ENCODE measurements around the gene CYP4F3. TPM values are rescaled to one million over a fixed set of nuclear protein-coding genes. Genes with fewer than 3 reads are reported as not detected.

The CYP4F3 gene
- total and polyA plus RNA-seq, 5 donors from 2014 or later = not detected

- DNase-seq = no peak
- H3K36me3 Mint-ChIP-seq = no peaks in the 10 kb centered on the region
- Histone ChIP-seq H3K27me3 (ENCODE audit: control insufficient read depth, insufficient read depth, low read length) (peaks cover 4% of the 10 kb centered on the region), H3K9me3 (ENCODE audit: control insufficient read depth in 2 of 2, low read length in 2 of 2) (no peaks in the 10 kb centered on the region), H3K4me3 (ENCODE audit: low read depth, low read length) (no peak overlapping the region), H3K36me3 (ENCODE audit: control insufficient read depth, insufficient read depth, low read length) (no peaks in the 10 kb centered on the region), H3K27ac (ENCODE audit: insufficient read depth, low read length, poor library complexity, severe bottlenecking) (no peak overlapping the region), H3K4me1 (ENCODE audit: control insufficient read depth, insufficient read depth, low read length, poor library complexity, severe bottlenecking) (no peaks in the 10 kb centered on the region)
- peaks cover 0 to 3% (median 0%) of the 10 kb centered on the region in 7 donors for H3K9me3 Mint-ChIP-seq
- H3K4me1 Mint-ChIP-seq = no peaks in the 10 kb centered on the region
- no peak overlapping the region for H3K4me3 Mint-ChIP-seq
- no peak for ATAC-seq (ENCODE audit: low read depth in 2 of 2)
- H3K27ac Mint-ChIP-seq = no peak overlapping the region
- H3K27me3 Mint-ChIP-seq = peaks cover 17% of the 10 kb centered on the region
Measured at GRCh38 chr19:15663247-15663646, 22.6 kb downstream of the CYP4F3 start.

GRCh38 chr19:15666186-15666585 lies 25.5 kb downstream of the CYP4F3 start:
- Histone ChIP-seq H3K36me3 (ENCODE audit: control insufficient read depth, insufficient read depth, low read length) (no peaks in the 10 kb centered on the region), H3K9me3 (ENCODE audit: control insufficient read depth in 2 of 2, low read length in 2 of 2) (no peaks in the 10 kb centered on the region), H3K27me3 (ENCODE audit: control insufficient read depth, insufficient read depth, low read length) (peaks cover 8% of the 10 kb centered on the region), H3K4me3 (ENCODE audit: low read depth, low read length) (no peak overlapping the region), H3K4me1 (ENCODE audit: control insufficient read depth, insufficient read depth, low read length, poor library complexity, severe bottlenecking) (no peaks in the 10 kb centered on the region), H3K27ac (ENCODE audit: insufficient read depth, low read length, poor library complexity, severe bottlenecking) (no peak overlapping the region)
- Mint-ChIP-seq H3K36me3 (no peaks in the 10 kb centered on the region), H3K27me3 (peaks cover 17% of the 10 kb centered on the region), H3K4me3 (no peak overlapping the region), H3K4me1 (no peaks in the 10 kb centered on the region), H3K27ac (no peak overlapping the region), H3K9me3 (peaks cover 0 to 2% (median 0%) of the 10 kb centered on the region in 7 donors)
- ATAC-seq (ENCODE audit: low read depth in 2 of 2) (no peak), DNase-seq (no peak)

GRCh38 chr19:15666883-15667282 lies 26.2 kb downstream of the CYP4F3 start:
- H3K9me3 Mint-ChIP-seq = peaks cover 0 to 2% (median 0%) of the 10 kb centered on the region in 7 donors
- H3K4me3 ChIP-seq (ENCODE audit: low read depth, low read length) = no peak overlapping the region
- H3K27me3 ChIP-seq (ENCODE audit: control insufficient read depth, insufficient read depth, low read length) = peaks cover 8% of the 10 kb centered on the region
- no peak overlapping the region for H3K4me3 Mint-ChIP-seq
- no peak overlapping the region for H3K27ac ChIP-seq (ENCODE audit: insufficient read depth, low read length, poor library complexity, severe bottlenecking)
- H3K36me3 ChIP-seq (ENCODE audit: control insufficient read depth, insufficient read depth, low read length) = no peaks in the 10 kb centered on the region
- ATAC-seq (ENCODE audit: low read depth in 2 of 2) (no peak), DNase-seq (no peak)
- H3K4me1 ChIP-seq (ENCODE audit: control insufficient read depth, insufficient read depth, low read length, poor library complexity, severe bottlenecking) = no peaks in the 10 kb centered on the region
- peaks cover 13% of the 10 kb centered on the region for H3K27me3 Mint-ChIP-seq
- no peaks in the 10 kb centered on the region for H3K36me3 Mint-ChIP-seq
- H3K27ac Mint-ChIP-seq = no peak overlapping the region
- H3K9me3 ChIP-seq (ENCODE audit: control insufficient read depth in 2 of 2, low read length in 2 of 2) = no peaks in the 10 kb centered on the region
- no peaks in the 10 kb centered on the region for H3K4me1 Mint-ChIP-seq

GRCh38 chr19:15669440-15669839 lies 28.7 kb downstream of the CYP4F3 start:
- H3K27ac ChIP-seq (ENCODE audit: insufficient read depth, low read length, poor library complexity, severe bottlenecking) = no peak overlapping the region
- peaks cover 0 to 2% (median 0%) of the 10 kb centered on the region in 7 donors for H3K9me3 Mint-ChIP-seq
- ATAC-seq (ENCODE audit: low read depth in 2 of 2) (no peak), DNase-seq (no peak)
- no peaks in the 10 kb centered on the region for H3K36me3 Mint-ChIP-seq
- no peaks in the 10 kb centered on the region for H3K4me1 ChIP-seq (ENCODE audit: control insufficient read depth, insufficient read depth, low read length, poor library complexity, severe bottlenecking)
- H3K4me3 ChIP-seq (ENCODE audit: low read depth, low read length) = no peak overlapping the region
- no peaks in the 10 kb centered on the region for H3K36me3 ChIP-seq (ENCODE audit: control insufficient read depth, insufficient read depth, low read length)
- no peak overlapping the region for H3K27ac Mint-ChIP-seq
- no peaks in the 10 kb centered on the region for H3K9me3 ChIP-seq (ENCODE audit: control insufficient read depth in 2 of 2, low read length in 2 of 2)
- H3K4me3 Mint-ChIP-seq = no peak overlapping the region
- peaks cover 0 to 13% (median 0%) of the 10 kb centered on the region in 4 donors for H3K4me1 Mint-ChIP-seq
- peaks cover 6% of the 10 kb centered on the region for H3K27me3 Mint-ChIP-seq
- peaks cover 7% of the 10 kb centered on the region for H3K27me3 ChIP-seq (ENCODE audit: control insufficient read depth, insufficient read depth, low read length)

GRCh38 chr19:15669891-15670290 lies 29.2 kb downstream of the CYP4F3 start:
- H3K9me3 Mint-ChIP-seq = peaks cover 0 to 2% (median 0%) of the 10 kb centered on the region in 7 donors
- Histone ChIP-seq H3K4me1 (ENCODE audit: control insufficient read depth, insufficient read depth, low read length, poor library complexity, severe bottlenecking) (no peaks in the 10 kb centered on the region), H3K36me3 (ENCODE audit: control insufficient read depth, insufficient read depth, low read length) (no peaks in the 10 kb centered on the region), H3K4me3 (ENCODE audit: low read depth, low read length) (no peak overlapping the region), H3K27me3 (ENCODE audit: control insufficient read depth, insufficient read depth, low read length) (peaks cover 7% of the 10 kb centered on the region), H3K27ac (ENCODE audit: insufficient read depth, low read length, poor library complexity, severe bottlenecking) (no peak overlapping the region), H3K9me3 (ENCODE audit: control insufficient read depth in 2 of 2, low read length in 2 of 2) (no peaks in the 10 kb centered on the region)
- DNase-seq = no peak
- H3K36me3 Mint-ChIP-seq = no peaks in the 10 kb centered on the region
- H3K27ac Mint-ChIP-seq = no peak overlapping the region
- peaks cover 0 to 13% (median 0%) of the 10 kb centered on the region in 4 donors for H3K4me1 Mint-ChIP-seq
- no peak for ATAC-seq (ENCODE audit: low read depth in 2 of 2)
- H3K4me3 Mint-ChIP-seq = no peak overlapping the region
- peaks cover 2% of the 10 kb centered on the region for H3K27me3 Mint-ChIP-seq

GRCh38 chr19:15671237-15671821 lies 30.6 kb downstream of the CYP4F3 start:
- H3K27ac Mint-ChIP-seq = no peak overlapping the region
- Histone ChIP-seq H3K36me3 (ENCODE audit: control insufficient read depth, insufficient read depth, low read length) (no peaks in the 10 kb centered on the region), H3K4me1 (ENCODE audit: control insufficient read depth, insufficient read depth, low read length, poor library complexity, severe bottlenecking) (no peaks in the 10 kb centered on the region), H3K27ac (ENCODE audit: insufficient read depth, low read length, poor library complexity, severe bottlenecking) (no peak overlapping the region), H3K4me3 (ENCODE audit: low read depth, low read length) (no peak overlapping the region), H3K27me3 (ENCODE audit: control insufficient read depth, insufficient read depth, low read length) (peaks cover 7% of the 10 kb centered on the region), H3K9me3 (ENCODE audit: control insufficient read depth in 2 of 2, low read length in 2 of 2) (no peaks in the 10 kb centered on the region)
- peaks cover 0 to 2% (median 0%) of the 10 kb centered on the region in 7 donors for H3K9me3 Mint-ChIP-seq
- DNase-seq = no peak
- H3K4me1 Mint-ChIP-seq = peaks cover 0 to 13% (median 0%) of the 10 kb centered on the region in 4 donors
- ATAC-seq (ENCODE audit: low read depth in 2 of 2) = no peak
- H3K36me3 Mint-ChIP-seq = no peaks in the 10 kb centered on the region
- H3K27me3 Mint-ChIP-seq = no peaks in the 10 kb centered on the region
- no peak overlapping the region for H3K4me3 Mint-ChIP-seq

GRCh38 chr19:15671891-15672579 lies 31.3 kb downstream of the CYP4F3 start:
- H3K9me3 ChIP-seq (ENCODE audit: control insufficient read depth in 2 of 2, low read length in 2 of 2) = no peaks in the 10 kb centered on the region
- H3K4me3 ChIP-seq (ENCODE audit: low read depth, low read length) = no peak overlapping the region
- Mint-ChIP-seq H3K36me3 (no peaks in the 10 kb centered on the region), H3K9me3 (peaks cover 0 to 2% (median 0%) of the 10 kb centered on the region in 7 donors), H3K4me1 (peaks cover 0 to 13% (median 0%) of the 10 kb centered on the region in 4 donors), H3K27ac (peak overlapping the region in 1 of 3 donors; percentile 60), H3K27me3 (no peaks in the 10 kb centered on the region), H3K4me3 (no peak overlapping the region)
- peaks cover 6% of the 10 kb centered on the region for H3K27me3 ChIP-seq (ENCODE audit: control insufficient read depth, insufficient read depth, low read length)
- H3K27ac ChIP-seq (ENCODE audit: insufficient read depth, low read length, poor library complexity, severe bottlenecking) = no peak overlapping the region
- H3K36me3 ChIP-seq (ENCODE audit: control insufficient read depth, insufficient read depth, low read length) = no peaks in the 10 kb centered on the region
- ATAC-seq (ENCODE audit: low read depth in 2 of 2) (no peak), DNase-seq (no peak)
- no peaks in the 10 kb centered on the region for H3K4me1 ChIP-seq (ENCODE audit: control insufficient read depth, insufficient read depth, low read length, poor library complexity, severe bottlenecking)

Measured in CD4-positive, CD25-positive, alpha-beta regulatory T cell (primary cell).